Type B pancreatic cell (in vitro differentiated cells): ENCODE results near the gene TMBIM1. TPM values are rescaled to one million over a fixed set of nuclear protein-coding genes. Genes with fewer than 3 reads are reported as not detected.

Experiments used
- DNase-seq: peaks from one replicate; pipeline ENCODE4 v3.0.0; 2021; ENCODE audit warnings: mixed read lengths; ENCODE audit not compliant: unreplicated experiment; ENCODE audit errors: extremely low spot score
- H3K27ac Mint-ChIP-seq: 2 replicates; pipeline ENCODE4 v1.8.0; 2021; ENCODE audit warnings: mild to moderate bottlenecking, mixed read lengths
- H3K27me3 Mint-ChIP-seq: 2 replicates; pipeline ENCODE4 v1.8.0; 2021; ENCODE audit warnings: mixed read lengths
- H3K36me3 Mint-ChIP-seq: 2 replicates; pipeline ENCODE4 v1.8.0; 2021; ENCODE audit warnings: mixed read lengths
- H3K4me1 Mint-ChIP-seq: one replicate; pipeline ENCODE4 v1.8.0; 2021; ENCODE audit warnings: mixed read lengths; ENCODE audit not compliant: unreplicated experiment
- H3K4me3 Mint-ChIP-seq: 2 replicates; pipeline ENCODE4 v1.8.0; 2021; ENCODE audit warnings: mild to moderate bottlenecking, mixed read lengths
- H3K9me3 Mint-ChIP-seq: 2 replicates; pipeline ENCODE4 v1.8.0; 2021; ENCODE audit warnings: mixed read lengths
- CTCF ChIP-seq: fragments of 200-600 bp; sonication (generic); conservative IDR thresholded peaks from 2 replicates; pipeline ENCODE4 v1.5.0; 2021; ENCODE audit warnings: antibody characterized with exemption, mild to moderate bottlenecking
- total RNA-seq: library from RNA; stranded (reverse); gene quantifications from 2 replicates; pipeline ENCODE4 v1.2.1, GENCODE V29; 2021; ENCODE audit warnings: low replicate concordance

The TMBIM1 gene
- total RNA-seq, 1 donor from 2014 or later: 94.5 TPM

GRCh38 chr2:218306184-218306920, 14.0 kb upstream of the TMBIM1 start:
- no peak for TF ChIP-seq CTCF
- Mint-ChIP-seq H3K36me3 (no peaks in the 10 kb centered on the region), H3K9me3 (no peaks in the 10 kb centered on the region), H3K27ac (no peak overlapping the region), H3K4me1 (peaks cover 13% of the 10 kb centered on the region), H3K4me3 (no peak overlapping the region), H3K27me3 (no peaks in the 10 kb centered on the region)
- DNase-seq: no peak

DNA sequence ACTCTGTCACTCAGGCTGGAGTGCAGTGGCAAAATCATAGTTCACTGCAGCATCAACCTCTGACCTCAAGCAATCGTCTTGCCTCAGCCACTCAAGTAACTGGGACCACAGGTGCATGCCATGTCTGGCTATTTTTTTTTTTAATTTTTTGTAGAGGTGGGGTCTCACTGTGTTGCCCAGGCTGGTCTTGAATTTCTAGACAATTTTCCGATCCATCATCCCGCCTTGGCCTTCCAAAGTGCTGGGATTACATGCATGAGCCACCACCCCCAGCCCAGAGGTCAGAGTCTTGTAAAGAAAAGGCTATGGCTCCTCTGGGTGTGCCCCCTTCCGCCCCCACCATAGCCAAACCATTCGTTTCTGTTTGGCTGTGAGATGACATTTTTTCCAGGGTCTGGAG, 13.1 kb upstream of the TMBIM1 start:
- no peak overlapping the region for H3K27ac Mint-ChIP-seq
- H3K4me3 Mint-ChIP-seq: no peak overlapping the region
- TF ChIP-seq CTCF: no peak
- H3K27me3 Mint-ChIP-seq: no peaks in the 10 kb centered on the region
- H3K36me3 Mint-ChIP-seq: no peaks in the 10 kb centered on the region
- peaks cover 11% of the 10 kb centered on the region for H3K4me1 Mint-ChIP-seq
- no peak for DNase-seq
- no peaks in the 10 kb centered on the region for H3K9me3 Mint-ChIP-seq

- Mint-ChIP-seq H3K27me3 (no peaks in the 10 kb centered on the region), H3K27ac (peak overlapping the region; percentile 75), H3K36me3 (no peaks in the 10 kb centered on the region), H3K4me3 (no peak overlapping the region), H3K4me1 (peaks cover 12% of the 10 kb centered on the region), H3K9me3 (no peaks in the 10 kb centered on the region)
- peak; percentile 97 for TF ChIP-seq CTCF
- DNase-seq: peak; percentile 87
These were observed 9.0 kb upstream of the TMBIM1 start for GRCh38 chr2:218301176-218301819.

- no peak for DNase-seq
- Mint-ChIP-seq H3K36me3 (no peaks in the 10 kb centered on the region), H3K9me3 (no peaks in the 10 kb centered on the region), H3K27me3 (no peaks in the 10 kb centered on the region), H3K4me3 (no peak overlapping the region), H3K27ac (peak overlapping the region; percentile 15), H3K4me1 (peaks cover 20% of the 10 kb centered on the region)
- no peak for TF ChIP-seq CTCF
These were observed 7.8 kb upstream of the TMBIM1 start for GRCh38 chr2:218300141-218300540.

DNA sequence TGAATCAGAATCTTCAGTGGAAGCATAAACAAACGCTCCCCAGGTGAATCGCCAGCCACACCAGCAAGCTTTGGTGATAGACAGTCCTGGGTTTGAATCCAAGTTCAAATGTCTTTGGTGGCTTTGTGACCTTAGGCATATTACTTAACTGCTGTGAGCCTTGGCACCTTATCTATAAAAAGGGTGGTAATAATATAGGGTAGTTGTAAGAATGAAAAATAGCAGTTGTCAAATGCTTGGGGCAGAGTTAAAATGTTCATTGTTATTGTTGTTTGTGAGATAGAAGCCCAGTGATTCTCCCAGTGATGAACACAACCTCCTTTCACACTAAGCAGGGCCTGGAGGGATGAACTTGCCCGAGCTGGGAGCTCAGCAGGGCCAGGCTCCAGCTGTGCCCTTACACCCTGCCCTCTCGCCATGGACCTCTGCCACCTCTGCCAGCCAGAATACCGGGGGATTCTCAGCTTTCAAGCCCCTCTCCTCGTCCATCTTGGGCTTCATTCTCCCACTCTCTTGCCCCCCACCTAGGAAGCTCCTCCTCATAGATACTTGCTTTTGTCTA, 6.1 kb upstream of the TMBIM1 start:
- H3K9me3 Mint-ChIP-seq: no peaks in the 10 kb centered on the region
- peaks cover 33% of the 10 kb centered on the region for H3K4me1 Mint-ChIP-seq
- H3K27ac Mint-ChIP-seq: peak overlapping the region; percentile 60
- no peak overlapping the region for H3K4me3 Mint-ChIP-seq
- DNase-seq: no peak
- no peaks in the 10 kb centered on the region for H3K27me3 Mint-ChIP-seq
- H3K36me3 Mint-ChIP-seq: no peaks in the 10 kb centered on the region
- no peak for TF ChIP-seq CTCF
